Endothelial cell of umbilical vein (primary cell): ENCODE data around the gene SUSD6.

Experiments used
- CTCF ChIP-seq, 2 donors: IDR thresholded peaks; 1 replicate in 1 of 2; 2 replicates in 1 of 2; pipeline ENCODE4 v1.5.1; 2011; ENCODE audit warnings: low read length in 2 of 2, mild to moderate bottlenecking in 2 of 2, moderate library complexity in 2 of 2, control low read depth in 1 of 2, inconsistent platforms in 1 of 2, low read depth in 1 of 2; ENCODE audit not compliant: insufficient read depth in 1 of 2; ENCODE audit errors: extremely low read depth in 1 of 2
- EZH2 ChIP-seq: IDR thresholded peaks from 2 replicates; pipeline ENCODE4 v1.6.1; 2012; ENCODE audit warnings: borderline replicate concordance, low read depth, mild to moderate bottlenecking, moderate library complexity, low read length, inconsistent platforms; ENCODE audit not compliant: severe bottlenecking
- TF ChIP-seq, protein P1 (sequence below): IDR thresholded peaks from 2 replicates; pipeline ENCODE4 v1.6.1; 2011; ENCODE audit not compliant: insufficient read depth, insufficient read length

DNA sequence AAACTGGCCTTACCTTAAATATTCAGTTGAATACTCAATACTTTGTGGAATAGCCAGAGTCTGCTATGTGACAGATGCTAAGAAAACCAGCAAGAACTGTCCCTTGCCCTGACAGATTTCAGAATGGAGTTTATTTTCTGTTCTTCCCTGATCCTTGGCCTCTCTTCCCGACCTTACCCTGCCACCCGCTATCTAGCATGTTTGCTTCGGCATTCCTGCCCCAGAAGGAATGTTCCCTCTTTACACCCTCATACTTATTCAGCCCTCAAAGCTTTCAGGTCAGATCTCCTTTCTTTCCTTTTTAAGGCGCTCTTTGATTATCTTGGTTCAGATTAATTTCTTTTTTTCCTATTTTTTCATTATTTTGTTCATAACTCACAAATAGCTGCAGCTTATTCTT, 21.8 kb downstream of the SUSD6 start:
- TF ChIP-seq EZH2: no peak
- TF ChIP-seq, protein P1, sequence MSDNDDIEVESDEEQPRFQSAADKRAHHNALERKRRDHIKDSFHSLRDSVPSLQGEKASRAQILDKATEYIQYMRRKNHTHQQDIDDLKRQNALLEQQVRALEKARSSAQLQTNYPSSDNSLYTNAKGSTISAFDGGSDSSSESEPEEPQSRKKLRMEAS: no peak
- no peak for TF ChIP-seq CTCF (IDR thresholded peaks at IDR 0.05; ENCODE audit: extremely low read depth in 1 of 2, insufficient read depth in 1 of 2, low read depth in 1 of 2, low read length in 2 of 2)
